ENCODE measurements around the gene EEPD1. TPM values are rescaled to one million over a fixed set of nuclear protein-coding genes. Genes with fewer than 3 reads are reported as not detected.
"Not testable (repeated sequence)": the region's sequence is repeated elsewhere in the genome, so short reads cannot be mapped to it uniquely, and the experiment has no call there.

EEPD1 gene
- total RNA-seq, 1 donor from 2014 or later, result 6.5 TPM

GRCh38 chr7:36245684-36246299 lies 92.7 kb downstream of the EEPD1 start:
- no peak overlapping the region for H2AFZ ChIP-seq (replicated peaks)
- H3K27me3 Mint-ChIP-seq (ENCODE audit: insufficient read depth, low read depth), result peaks cover 3% of the 10 kb centered on the region
- peaks cover 2% of the 10 kb centered on the region for H3K9me3 Mint-ChIP-seq
- no peak for TF ChIP-seq CTCF (IDR thresholded peaks at IDR 0.05)
- TF ChIP-seq EZH2 (IDR thresholded peaks at IDR 0.05), result no peak
- no peak for TF ChIP-seq EZH2phosphoT487 (IDR thresholded peaks at IDR 0.05)
- no peak overlapping the region for H3K9ac ChIP-seq
- no peaks in the 10 kb centered on the region for H3K79me2 ChIP-seq (ENCODE audit: low read depth)
- DNase-seq (ENCODE audit: low spot score), result no peak
- no peak overlapping the region for H3K4me3 ChIP-seq
- no peaks in the 10 kb centered on the region for H3K36me3 ChIP-seq
- H3K36me3 Mint-ChIP-seq, result peaks cover under 1% of the 10 kb centered on the region
- no peak overlapping the region for H3K4me2 ChIP-seq
- H3F3A ChIP-seq (ENCODE audit: low read depth), result no peaks in the 10 kb centered on the region
- no peak overlapping the region for H3K27ac Mint-ChIP-seq
- peaks cover 31% of the 10 kb centered on the region for H3K4me1 Mint-ChIP-seq
- no peaks in the 10 kb centered on the region for H4K20me1 ChIP-seq (ENCODE audit: low read depth)
- H3K9me3 ChIP-seq (ENCODE audit: low read depth), result no peaks in the 10 kb centered on the region
- H3K27me3 ChIP-seq, result no peaks in the 10 kb centered on the region
- no peak overlapping the region for H3K4me3 Mint-ChIP-seq
- H3K27ac ChIP-seq, result no peak overlapping the region
- H3K4me1 ChIP-seq, result peaks cover 9% of the 10 kb centered on the region

GRCh38 chr7:36249091-36249490 lies 96.0 kb downstream of the EEPD1 start:
- H3K4me1 Mint-ChIP-seq, result peaks cover 19% of the 10 kb centered on the region
- DNase-seq (ENCODE audit: low spot score), result no peak
- H3K79me2 ChIP-seq (ENCODE audit: low read depth), result no peaks in the 10 kb centered on the region
- no peaks in the 10 kb centered on the region for H3K27me3 ChIP-seq
- H3K4me1 ChIP-seq, result peaks cover 4% of the 10 kb centered on the region
- no peak overlapping the region for H3K4me3 ChIP-seq
- H3K27ac Mint-ChIP-seq, result no peak overlapping the region
- TF ChIP-seq EZH2 (IDR thresholded peaks at IDR 0.05) (no peak), EZH2phosphoT487 (IDR thresholded peaks at IDR 0.05) (no peak), CTCF (IDR thresholded peaks at IDR 0.05) (no peak)
- H4K20me1 ChIP-seq (ENCODE audit: low read depth), result no peaks in the 10 kb centered on the region
- no peaks in the 10 kb centered on the region for H3K36me3 Mint-ChIP-seq
- no peak overlapping the region for H3K4me2 ChIP-seq
- no peak overlapping the region for H3K9ac ChIP-seq
- no peaks in the 10 kb centered on the region for H3K9me3 ChIP-seq (ENCODE audit: low read depth)
- H3K36me3 ChIP-seq, result no peaks in the 10 kb centered on the region
- no peak overlapping the region for H3K4me3 Mint-ChIP-seq
- no peak overlapping the region for H2AFZ ChIP-seq (replicated peaks)
- peaks cover 1% of the 10 kb centered on the region for H3K9me3 Mint-ChIP-seq
- no peaks in the 10 kb centered on the region for H3F3A ChIP-seq (ENCODE audit: low read depth)
- no peak overlapping the region for H3K27ac ChIP-seq
- peaks cover 3% of the 10 kb centered on the region for H3K27me3 Mint-ChIP-seq (ENCODE audit: insufficient read depth, low read depth)

- Histone ChIP-seq H3F3A (ENCODE audit: low read depth) (peaks cover 5% of the 10 kb centered on the region), H2AFZ (replicated peaks) (no peak overlapping the region), H3K36me3 (no peaks in the 10 kb centered on the region), H3K9ac (no peak overlapping the region), H4K20me1 (ENCODE audit: low read depth) (no peaks in the 10 kb centered on the region), H3K9me3 (ENCODE audit: low read depth) (peaks cover 3% of the 10 kb centered on the region), H3K4me3 (no peak overlapping the region), H3K27ac (no peak overlapping the region), H3K79me2 (ENCODE audit: low read depth) (no peaks in the 10 kb centered on the region), H3K4me1 (peaks cover 13% of the 10 kb centered on the region), H3K27me3 (no peaks in the 10 kb centered on the region), H3K4me2 (no peak overlapping the region)
- Mint-ChIP-seq H3K27ac (no peak overlapping the region), H3K27me3 (ENCODE audit: insufficient read depth, low read depth) (no peaks in the 10 kb centered on the region), H3K4me1 (peaks cover 15% of the 10 kb centered on the region), H3K36me3 (peaks cover 6% of the 10 kb centered on the region), H3K9me3 (peaks cover 32% of the 10 kb centered on the region), H3K4me3 (no peak overlapping the region)
- TF ChIP-seq EZH2 (IDR thresholded peaks at IDR 0.05) (no peak), CTCF (IDR thresholded peaks at IDR 0.05) (no peak), EZH2phosphoT487 (IDR thresholded peaks at IDR 0.05) (no peak)
- no peak for DNase-seq (ENCODE audit: low spot score)
Measured at GRCh38 chr7:36253699-36254098, 100.6 kb downstream of the EEPD1 start.

GRCh38 chr7:36258510-36259259 lies 105.6 kb downstream of the EEPD1 start:
- not testable (repeated sequence) for H3K27me3 Mint-ChIP-seq (ENCODE audit: insufficient read depth, low read depth)

More at GRCh38 chr7:36258510-36259259, 105.6 kb downstream of the EEPD1 start:
- not testable (repeated sequence) for H3K36me3 Mint-ChIP-seq; H3K79me2 ChIP-seq (ENCODE audit: low read depth); H3F3A ChIP-seq (ENCODE audit: low read depth); H3K27me3 ChIP-seq; H3K36me3 ChIP-seq; H3K27ac ChIP-seq; H3K9ac ChIP-seq; H3K9me3 ChIP-seq (ENCODE audit: low read depth); H4K20me1 ChIP-seq (ENCODE audit: low read depth)
- peak overlapping the region; percentile 38 for H3K4me3 ChIP-seq
- H3K4me1 ChIP-seq, result peaks cover 21% of the 10 kb centered on the region
- H3K27ac Mint-ChIP-seq, result peak overlapping the region; percentile 99
- peak; percentile 95 for DNase-seq (ENCODE audit: low spot score)
- peak overlapping the region; percentile 76 for H3K4me2 ChIP-seq
- H3K4me3 Mint-ChIP-seq, result peak overlapping the region; percentile 81
- H2AFZ ChIP-seq (replicated peaks), result peak overlapping the region; percentile 73
- H3K9me3 Mint-ChIP-seq, result peaks cover 32% of the 10 kb centered on the region
- H3K4me1 Mint-ChIP-seq, result peaks cover 29% of the 10 kb centered on the region

Measured in neural progenitor cell (in vitro differentiated cells).